Suppressor macrophage treated with lipopolysaccharide for 4 hours (primary cell): ENCODE results near the gene LIMK2.
"Not testable (repeated sequence)": the region's sequence is repeated elsewhere in the genome, so short reads cannot be mapped to it uniquely, and the experiment has no call there.

Experiments used
- DNase-seq: peaks from one replicate; pipeline ENCODE4 v3.0.0-alpha.2; 2020

The LIMK2 gene

GRCh38 chr22:31211862-31212730 lies at the start of gene LIMK2:
Gene LIMK2 (plus strand): TSS chr22:31212298. CDS start chr22:31212409, 111 bp downstream.
- DNase-seq, result peak; percentile 96

GRCh38 chr22:31170971-31171370 lies 41.1 kb upstream of the LIMK2 start:
- no peak for DNase-seq

GRCh38 chr22:31171734-31172133 lies 40.4 kb upstream of the LIMK2 start:
- peak; percentile 35 for DNase-seq

GRCh38 chr22:31173386-31174145 lies 38.5 kb upstream of the LIMK2 start:
- DNase-seq, result no peak

- no peak for DNase-seq
Observed at GRCh38 chr22:31176923-31177322, 35.2 kb upstream of the LIMK2 start.

GRCh38 chr22:31177420-31178162 lies 34.5 kb upstream of the LIMK2 start:
- DNase-seq, result no peak

GRCh38 chr22:31178859-31179258 lies 33.2 kb upstream of the LIMK2 start:
- DNase-seq, result no peak

- no peak for DNase-seq
Observed at GRCh38 chr22:31179345-31179744, 32.8 kb upstream of the LIMK2 start.

GRCh38 chr22:31184015-31184414 lies 28.1 kb upstream of the LIMK2 start:
- DNase-seq, result no peak

- DNase-seq, result no peak
Observed at GRCh38 chr22:31185056-31185455, 27.0 kb upstream of the LIMK2 start.

- no peak for DNase-seq
Observed at GRCh38 chr22:31187627-31188026, 24.5 kb upstream of the LIMK2 start.

- DNase-seq, result no peak
Observed at GRCh38 chr22:31192513-31192912, 19.6 kb upstream of the LIMK2 start.

- no peak for DNase-seq
Observed at GRCh38 chr22:31193092-31193491, 19.0 kb upstream of the LIMK2 start.

GRCh38 chr22:31194681-31195080 lies 17.4 kb upstream of the LIMK2 start:
- DNase-seq, result not testable (repeated sequence)

- DNase-seq, result no peak
Observed at GRCh38 chr22:31199187-31199586, 12.9 kb upstream of the LIMK2 start.

GRCh38 chr22:31204352-31204984 lies 7.6 kb upstream of the LIMK2 start:
- peak; percentile 43 for DNase-seq

- DNase-seq, result not testable (repeated sequence)
Observed at GRCh38 chr22:31205059-31205458, 7.0 kb upstream of the LIMK2 start.

GRCh38 chr22:31206460-31206859 lies 5.6 kb upstream of the LIMK2 start:
- not testable (repeated sequence) for DNase-seq

- no peak for DNase-seq
Observed at GRCh38 chr22:31206896-31207687, 5.0 kb upstream of the LIMK2 start.

GRCh38 chr22:31210556-31211421 lies 1.3 kb upstream of the LIMK2 start:
- DNase-seq, result peak; percentile 91

- DNase-seq, result no peak
Observed at GRCh38 chr22:31211482-31211861, 626 bp upstream of the LIMK2 start.
